IPS DF 4.7 (cell line): Measurements from ENCODE around the gene BNC2.

Experiments
- DNase-seq: peaks from one replicate; pipeline ENCODE4 v3.0.0-alpha.2; 2013; ENCODE audit warnings: low spot score; ENCODE audit errors: extremely low read depth

The BNC2 gene

GRCh38 chr9:16869131-16869881 is 1.2 kb downstream of the BNC2 start:
- no peak for DNase-seq

DNA sequence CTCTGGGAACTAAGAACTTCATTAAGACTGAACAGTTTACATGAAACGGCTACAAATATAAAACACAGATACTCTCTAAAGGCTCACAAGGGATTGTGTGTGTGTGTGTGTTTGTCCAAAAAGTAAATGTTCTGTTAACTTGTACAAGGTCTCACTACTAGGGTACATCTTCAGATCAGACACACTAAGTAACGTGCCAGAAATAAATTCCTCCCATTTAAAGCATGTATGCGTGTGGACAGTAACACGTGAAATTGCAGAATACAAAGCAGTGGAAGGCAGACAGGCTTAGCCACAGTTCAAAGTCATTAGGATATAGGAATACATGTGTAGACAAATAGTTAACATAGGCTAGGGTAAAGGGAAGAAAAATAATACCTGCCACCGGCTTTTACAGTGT is 1.8 kb downstream of the BNC2 start:
- DNase-seq = no peak

- DNase-seq = no peak
Measured at GRCh38 chr9:16867576-16868311, 2.7 kb downstream of the BNC2 start.

- no peak for DNase-seq
Measured at GRCh38 chr9:16866587-16866986, 3.9 kb downstream of the BNC2 start.

DNA sequence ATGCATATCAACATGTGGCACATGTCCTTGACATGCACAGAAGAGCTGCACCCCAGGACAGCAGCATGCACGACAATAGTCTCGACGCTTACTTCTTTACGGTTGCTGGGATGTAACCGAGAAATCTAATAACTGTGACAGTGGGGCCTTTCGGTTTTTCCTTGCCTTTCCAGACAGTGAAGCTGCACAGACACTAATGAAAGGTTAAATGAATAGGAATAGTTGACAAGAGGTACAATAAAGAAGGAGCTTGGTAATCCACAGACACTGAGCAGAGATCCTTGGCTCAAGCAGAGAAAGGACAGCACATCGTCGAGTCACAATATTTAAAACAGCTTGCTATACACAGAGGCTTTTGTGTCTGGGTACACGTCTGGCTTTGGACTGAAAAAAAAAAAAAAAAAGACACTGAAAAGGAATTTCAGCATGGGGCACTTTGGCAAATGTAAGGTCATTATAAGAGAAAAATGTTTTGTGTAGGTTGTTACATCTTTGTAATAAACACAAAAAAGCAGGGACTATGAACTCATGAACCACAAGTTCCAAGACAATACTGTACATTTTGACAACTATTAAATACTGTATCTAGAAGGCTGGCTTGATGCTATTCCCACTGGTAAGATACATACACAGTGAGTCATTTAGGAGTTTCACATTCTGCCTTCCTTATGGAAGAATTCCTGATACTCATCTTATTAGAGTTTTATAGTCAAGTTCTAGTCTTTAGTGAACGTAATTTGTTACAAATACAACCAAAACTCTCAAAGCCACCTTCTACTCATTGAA is 5.6 kb downstream of the BNC2 start:
- no peak for DNase-seq

DNA sequence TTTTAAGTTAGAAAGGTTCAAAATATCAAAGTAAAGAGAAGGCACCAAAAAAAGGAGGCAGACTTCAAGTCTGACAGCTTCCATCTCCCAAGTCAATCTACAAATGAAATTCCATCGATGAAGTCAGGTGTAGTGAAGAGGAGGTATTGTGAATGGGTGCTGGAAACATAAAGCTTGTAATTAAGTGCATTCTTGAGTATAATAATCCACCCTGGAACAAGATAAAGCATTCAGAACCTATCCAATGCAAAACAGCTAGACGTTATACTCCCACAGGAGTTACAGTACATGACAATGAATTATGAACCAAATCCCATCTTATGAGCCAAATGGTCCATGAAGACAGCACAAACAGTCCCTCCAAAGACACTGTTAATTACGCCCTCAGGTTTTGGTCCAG is 22.3 kb downstream of the BNC2 start:
- DNase-seq = no peak

GRCh38 chr9:16846986-16847385 is 23.5 kb downstream of the BNC2 start:
- DNase-seq = no peak

DNA sequence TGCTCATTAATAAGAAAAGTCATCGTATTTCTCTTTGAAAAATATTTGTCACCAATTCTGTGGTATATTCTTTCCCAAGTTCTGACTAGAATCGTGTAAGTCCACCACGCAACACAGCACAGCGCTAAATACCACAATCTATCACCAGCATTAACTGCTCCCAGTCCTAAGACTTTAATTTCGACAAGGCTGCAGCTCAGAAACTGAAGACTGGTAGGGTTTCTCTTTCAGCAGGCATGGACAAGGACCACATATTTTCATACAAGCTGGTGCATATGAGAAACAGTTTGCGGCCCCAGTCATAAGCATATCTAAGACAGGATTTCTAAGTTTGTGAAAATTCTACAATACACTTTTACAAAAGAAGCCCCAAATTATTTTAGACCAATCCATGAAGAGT is 24.1 kb downstream of the BNC2 start:
- no peak for DNase-seq

DNA sequence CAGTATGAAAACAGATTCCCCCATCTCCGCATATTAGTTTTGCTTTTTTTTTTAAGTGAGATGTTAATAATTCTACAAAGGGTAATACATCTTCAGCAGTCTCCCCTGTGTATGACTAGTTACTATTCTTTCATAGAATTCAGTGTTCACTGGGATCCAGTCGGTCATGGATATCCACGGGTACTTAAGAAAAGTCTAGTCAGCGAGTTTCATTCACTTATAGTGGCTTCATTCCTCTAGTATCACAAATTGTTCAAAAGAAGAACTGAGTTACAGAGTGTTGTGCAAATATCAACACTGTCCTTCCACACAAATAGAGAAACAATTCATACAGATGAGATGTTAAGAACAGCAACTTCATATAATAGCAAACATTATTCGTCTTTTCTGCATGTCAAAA is 35.7 kb downstream of the BNC2 start:
- no peak for DNase-seq

DNA sequence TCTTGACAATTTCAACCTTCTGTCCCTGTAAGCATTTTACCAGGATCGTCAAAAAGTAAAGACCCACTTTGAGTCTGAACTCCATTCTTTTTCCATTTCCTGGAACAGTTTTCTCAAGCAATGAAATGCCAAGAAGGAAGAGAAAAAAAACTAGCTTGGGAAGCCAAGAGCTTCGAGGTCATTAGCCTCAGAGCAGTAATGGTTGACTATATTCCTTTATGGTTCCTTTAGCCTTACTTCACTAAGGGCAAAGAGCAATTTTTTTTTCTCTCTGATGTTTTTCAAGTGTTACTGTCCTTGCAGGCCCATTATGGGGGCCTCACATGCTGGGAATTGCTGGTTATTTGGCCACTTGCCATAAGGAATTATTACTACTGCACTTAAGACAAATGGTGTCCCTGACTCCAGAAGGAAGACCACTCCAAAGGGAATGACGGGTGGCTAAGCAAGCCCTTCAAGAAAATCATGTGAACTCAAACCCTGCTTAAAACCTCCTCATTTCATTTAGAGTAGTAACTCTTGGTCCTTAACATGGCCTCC is 37.1 kb downstream of the BNC2 start:
- DNase-seq = no peak

DNA sequence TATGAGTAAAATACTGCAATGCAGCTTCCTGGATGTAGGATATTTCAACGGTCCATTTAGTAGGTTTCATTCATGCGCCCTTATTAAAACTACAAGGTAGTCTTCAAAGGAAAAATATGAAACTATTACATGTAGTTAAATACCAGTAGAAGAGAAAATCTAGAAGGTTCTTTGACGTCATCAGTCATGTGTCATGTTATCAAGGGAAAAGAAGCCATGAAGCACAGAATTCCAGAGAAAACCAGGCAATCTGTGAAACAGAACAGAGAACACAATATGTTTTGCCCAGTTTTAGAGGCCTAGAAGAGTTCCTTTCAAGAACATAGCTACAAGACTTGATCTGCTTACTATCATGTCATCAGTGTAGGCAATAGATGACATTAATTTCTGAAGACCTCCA is 38.4 kb downstream of the BNC2 start:
- DNase-seq = no peak

GRCh38 chr9:16830806-16831205 is 39.7 kb downstream of the BNC2 start:
- no peak for DNase-seq

- DNase-seq = no peak
Measured at GRCh38 chr9:16828340-16829281, 41.9 kb downstream of the BNC2 start.

GRCh38 chr9:16825971-16826625 is 44.4 kb downstream of the BNC2 start:
- DNase-seq = no peak

DNA sequence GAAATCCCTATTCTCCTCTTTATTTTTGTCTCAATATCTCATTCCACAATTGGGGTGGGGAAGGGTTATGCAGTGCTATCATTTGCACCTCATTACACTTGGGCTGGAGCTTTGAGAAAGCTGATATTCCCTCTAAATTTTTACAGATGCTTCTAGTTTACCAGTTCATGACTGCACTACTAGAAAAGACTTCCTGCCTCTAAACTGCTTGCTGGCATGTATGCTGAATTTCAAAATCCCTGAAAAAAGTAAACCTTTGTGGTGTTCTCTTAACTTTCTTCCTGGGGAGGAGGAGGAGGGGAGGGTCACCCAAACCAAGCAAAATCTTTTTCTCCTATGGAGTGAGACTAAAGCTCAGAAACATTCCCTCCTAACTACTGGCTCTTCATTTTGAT is 45.1 kb downstream of the BNC2 start:
- no peak for DNase-seq

DNA sequence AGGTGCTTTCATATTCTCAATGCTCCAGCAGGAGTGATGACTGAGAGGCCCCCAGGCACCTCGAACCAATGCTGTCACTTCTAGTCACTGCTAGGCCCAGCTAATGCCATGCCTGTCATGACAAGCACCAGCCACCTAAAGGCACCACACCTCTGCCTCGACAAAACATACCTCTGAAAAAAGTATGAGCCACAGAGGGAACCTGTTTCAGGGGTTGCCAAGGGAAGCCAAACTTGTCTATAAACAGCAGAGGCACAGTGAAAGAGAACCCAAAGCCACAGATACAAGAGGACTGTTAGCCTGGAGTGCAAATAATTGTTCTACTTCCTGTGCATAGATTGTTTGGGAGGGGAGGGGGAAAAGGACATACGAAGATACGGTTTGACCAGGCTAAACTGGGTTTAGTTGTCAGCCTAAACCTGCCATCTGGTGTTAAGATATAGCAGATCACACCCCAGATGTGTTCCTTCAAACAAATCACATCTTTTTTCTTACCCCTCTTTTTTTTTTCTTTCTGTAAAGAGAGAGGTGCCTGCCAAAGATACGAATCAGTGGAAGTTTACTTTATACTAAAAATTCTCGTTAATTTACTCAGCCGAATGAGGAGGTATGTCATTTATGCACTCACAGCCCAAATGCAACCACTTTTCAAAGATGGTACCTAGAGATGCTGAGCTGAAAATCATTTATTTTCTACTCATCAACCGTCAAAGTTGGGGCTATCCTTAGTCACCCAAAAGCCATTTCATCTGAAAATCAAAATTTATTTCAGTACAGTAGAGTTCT is 45.7 kb downstream of the BNC2 start:
- no peak for DNase-seq

GRCh38 chr9:16823906-16824305 is 46.6 kb downstream of the BNC2 start:
- DNase-seq = no peak

DNA sequence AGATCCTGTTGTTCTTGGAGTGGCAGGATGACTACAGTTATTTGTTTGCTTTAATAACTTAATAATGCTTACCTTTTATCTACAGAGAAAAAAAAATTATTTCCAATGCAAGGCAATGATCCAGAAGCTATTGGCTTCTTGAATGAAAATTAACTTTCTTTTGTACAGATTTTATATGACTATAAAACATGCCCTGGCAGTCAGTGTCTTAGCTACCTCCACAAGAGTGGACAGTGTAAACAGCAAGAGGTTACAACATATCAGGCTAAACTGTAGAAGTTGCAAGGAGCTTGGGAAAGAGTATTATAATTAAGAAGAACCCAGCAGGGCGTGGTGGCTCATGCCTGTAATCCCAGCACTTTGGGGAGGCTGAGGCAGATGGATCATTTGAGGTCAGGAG is 49.1 kb downstream of the BNC2 start:
- DNase-seq = no peak

GRCh38 chr9:16817514-16817913 is 53.0 kb downstream of the BNC2 start:
- no peak for DNase-seq

DNA sequence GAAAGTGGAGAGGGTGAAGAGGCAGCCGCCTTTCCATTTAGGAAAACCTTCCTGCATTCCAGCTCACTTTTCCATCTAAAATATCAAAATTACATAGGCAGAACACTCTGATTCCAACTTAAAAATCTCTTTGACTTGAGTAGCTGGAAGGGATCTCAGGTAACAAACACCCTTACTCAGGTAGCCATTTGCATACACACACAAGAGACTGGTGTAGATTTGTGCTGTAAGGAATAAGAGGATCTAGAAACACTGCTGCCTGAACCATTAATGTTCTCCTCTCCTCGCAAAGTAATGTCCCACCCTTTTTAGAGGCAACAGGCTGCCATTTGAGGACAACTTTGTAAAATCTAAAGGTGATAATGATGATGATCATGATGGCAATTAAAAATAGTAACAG is 53.5 kb downstream of the BNC2 start:
- DNase-seq = no peak
